Measurements from ENCODE around the gene DUSP15.

DUSP15 gene

GRCh38 chr20:31835977-31836852, 34.1 kb downstream of the DUSP15 start:
- H3K4me3 ChIP-seq (ENCODE audit: low read length), result no peak overlapping the region
- DNase-seq (ENCODE audit: low read depth), result peak; percentile 71
- no peak for TF ChIP-seq CTCF (IDR thresholded peaks at IDR 0.05; ENCODE audit: insufficient read depth, low read depth, low read length, missing control alignments)

- no peak overlapping the region for H3K4me3 ChIP-seq (ENCODE audit: low read length)
- DNase-seq (ENCODE audit: low read depth), result no peak
- no peak for TF ChIP-seq CTCF (IDR thresholded peaks at IDR 0.05; ENCODE audit: insufficient read depth, low read depth, low read length, missing control alignments)
These were observed 34.8 kb downstream of the DUSP15 start for GRCh38 chr20:31835554-31835953.

- TF ChIP-seq CTCF (IDR thresholded peaks at IDR 0.05; ENCODE audit: insufficient read depth, low read depth, low read length, missing control alignments), result no peak
- no peak overlapping the region for H3K4me3 ChIP-seq (ENCODE audit: low read length)
- no peak for DNase-seq (ENCODE audit: low read depth)
These were observed 36.3 kb downstream of the DUSP15 start for GRCh38 chr20:31833931-31834521.

- DNase-seq (ENCODE audit: low read depth), result peak; percentile 37
- peak; percentile 68 for TF ChIP-seq CTCF (IDR thresholded peaks at IDR 0.05; ENCODE audit: insufficient read depth, low read depth, low read length, missing control alignments)
- no peak overlapping the region for H3K4me3 ChIP-seq (ENCODE audit: low read length)
These were observed 37.0 kb downstream of the DUSP15 start for GRCh38 chr20:31833130-31833930.

- DNase-seq (ENCODE audit: low read depth), result no peak
- no peak for TF ChIP-seq CTCF (IDR thresholded peaks at IDR 0.05; ENCODE audit: insufficient read depth, low read depth, low read length, missing control alignments)
- no peak overlapping the region for H3K4me3 ChIP-seq (ENCODE audit: low read length)
These were observed 38.5 kb downstream of the DUSP15 start for GRCh38 chr20:31831771-31832306.

- no peak overlapping the region for H3K4me3 ChIP-seq (ENCODE audit: low read length)
- TF ChIP-seq CTCF (IDR thresholded peaks at IDR 0.05; ENCODE audit: insufficient read depth, low read depth, low read length, missing control alignments), result no peak
- DNase-seq (ENCODE audit: low read depth), result no peak
These were observed 39.1 kb downstream of the DUSP15 start for GRCh38 chr20:31831211-31831610.
